Thoracic aorta (tissue), 2 donors: ENCODE measurements around the gene SNX25. TPM values are rescaled to one million over a fixed set of nuclear protein-coding genes. Genes with fewer than 3 reads are reported as not detected.

Experiments
- ATAC-seq: fragments of 150-250 bp; one replicate; pipeline ENCODE4 v1.8.0; 2017; ENCODE audit warnings: low read depth; ENCODE audit not compliant: insufficient number of reproducible peaks, low FRiP score
- DNase-seq: peaks from one replicate; pipeline ENCODE4 v3.0.0-alpha.2; 2020; ENCODE audit warnings: low spot score
- H3K27ac ChIP-seq, 2 donors: fragments of 200-600 bp; sonication (generic); 1 replicate in 1 of 2; 2 replicates in 1 of 2; pipeline ENCODE4 v1.5.1; 2016; ENCODE audit warnings: mild to moderate bottlenecking in 2 of 2, moderate library complexity in 2 of 2
- H3K27me3 ChIP-seq: fragments of 200-600 bp; sonication (generic); replicated peaks from 2 replicates; pipeline ENCODE4 v1.6.0; 2016; ENCODE audit warnings: mild to moderate bottlenecking; ENCODE audit not compliant: insufficient read depth
- H3K36me3 ChIP-seq: fragments of 200-600 bp; sonication (generic); one replicate; pipeline ENCODE4 v1.5.1; 2016
- H3K4me1 ChIP-seq, 2 donors: fragments of 200-600 bp; sonication (generic); 1 replicate in 1 of 2; 2 replicates in 1 of 2; pipeline versions ENCODE4 v1.5.1 to v1.6.0; 2016; ENCODE audit warnings: low read depth in 2 of 2, mild to moderate bottlenecking in 1 of 2; ENCODE audit not compliant: control insufficient read depth in 1 of 2
- H3K4me3 ChIP-seq: fragments of 200-600 bp; sonication (generic); 2 replicates; pipeline ENCODE4 v1.5.1; 2016; ENCODE audit warnings: mild to moderate bottlenecking
- H3K9me3 ChIP-seq: fragments of 200-600 bp; sonication (generic); 2 replicates; pipeline ENCODE4 v1.5.1; 2016
- total RNA-seq, 2 donors: library from RNA; depleted of rRNA; stranded (reverse); fragments of >200 nt; gene quantifications; one replicate each; pipeline versions ENCODE4 v1.1.0 to v1.2.3, GENCODE V29; 2016
- TF ChIP-seq, protein P1 (sequence below): fragments of 200-600 bp; sonication (generic); IDR thresholded peaks from one replicate; pipeline ENCODE4 v1.5.1; 2019; ENCODE audit warnings: antibody characterized with exemption

SNX25 gene
- total RNA-seq, 2 donors from 2014 or later = 31.3 to 38.0 TPM

DNA sequence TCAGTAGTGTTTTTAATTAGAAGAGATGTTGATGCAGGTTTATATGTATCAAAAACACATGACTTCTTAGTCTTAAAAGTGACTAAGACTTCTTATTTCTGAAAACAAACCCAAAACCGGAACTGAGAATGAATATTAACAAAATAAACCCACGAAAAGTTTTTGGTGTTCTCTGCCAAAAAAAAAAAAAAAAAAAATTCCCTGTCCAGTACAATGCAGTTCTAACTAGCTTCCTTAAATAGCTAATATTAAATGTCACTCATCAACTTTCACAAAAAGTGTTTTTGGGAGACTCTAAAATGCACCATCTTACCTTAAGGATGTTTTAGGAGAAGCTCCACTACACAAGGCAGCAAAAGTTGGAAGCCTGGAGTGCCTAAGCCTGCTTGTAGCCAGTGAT, 189.2 kb downstream of the SNX25 start:
- TF ChIP-seq, protein P1, sequence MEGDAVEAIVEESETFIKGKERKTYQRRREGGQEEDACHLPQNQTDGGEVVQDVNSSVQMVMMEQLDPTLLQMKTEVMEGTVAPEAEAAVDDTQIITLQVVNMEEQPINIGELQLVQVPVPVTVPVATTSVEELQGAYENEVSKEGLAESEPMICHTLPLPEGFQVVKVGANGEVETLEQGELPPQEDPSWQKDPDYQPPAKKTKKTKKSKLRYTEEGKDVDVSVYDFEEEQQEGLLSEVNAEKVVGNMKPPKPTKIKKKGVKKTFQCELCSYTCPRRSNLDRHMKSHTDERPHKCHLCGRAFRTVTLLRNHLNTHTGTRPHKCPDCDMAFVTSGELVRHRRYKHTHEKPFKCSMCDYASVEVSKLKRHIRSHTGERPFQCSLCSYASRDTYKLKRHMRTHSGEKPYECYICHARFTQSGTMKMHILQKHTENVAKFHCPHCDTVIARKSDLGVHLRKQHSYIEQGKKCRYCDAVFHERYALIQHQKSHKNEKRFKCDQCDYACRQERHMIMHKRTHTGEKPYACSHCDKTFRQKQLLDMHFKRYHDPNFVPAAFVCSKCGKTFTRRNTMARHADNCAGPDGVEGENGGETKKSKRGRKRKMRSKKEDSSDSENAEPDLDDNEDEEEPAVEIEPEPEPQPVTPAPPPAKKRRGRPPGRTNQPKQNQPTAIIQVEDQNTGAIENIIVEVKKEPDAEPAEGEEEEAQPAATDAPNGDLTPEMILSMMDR = no peak
- DNase-seq = no peak
- ATAC-seq = no peak
- Histone ChIP-seq H3K27ac (peak overlapping the region; percentile 90 to 98), H3K9me3 (no peaks in the 10 kb centered on the region), H3K36me3 (no peaks in the 10 kb centered on the region), H3K4me3 (peak overlapping the region; percentile 95), H3K27me3 (no peaks in the 10 kb centered on the region), H3K4me1 (peaks cover 18 to 57% of the 10 kb centered on the region in 2 donors)

DNA sequence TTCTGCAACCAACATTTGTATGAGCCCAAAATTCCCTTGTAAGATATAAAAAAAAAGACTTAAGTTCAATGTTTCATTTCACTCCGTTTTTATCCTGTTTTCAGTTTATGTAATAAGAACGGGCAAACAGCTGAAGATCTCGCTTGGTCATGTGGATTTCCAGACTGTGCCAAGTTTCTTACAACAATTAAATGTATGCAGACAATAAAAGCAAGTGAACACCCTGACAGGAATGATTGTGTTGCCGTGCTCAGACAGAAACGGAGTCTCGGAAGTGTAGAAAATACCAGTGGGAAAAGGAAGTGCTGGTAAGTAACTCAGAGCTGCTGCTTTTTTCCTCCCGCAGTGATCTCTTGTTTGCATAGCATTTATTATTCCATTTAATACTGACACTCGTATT, 190.1 kb downstream of the SNX25 start:
- no peak for DNase-seq
- Histone ChIP-seq H3K27me3 (no peaks in the 10 kb centered on the region), H3K4me3 (peak overlapping the region; percentile 95), H3K36me3 (no peaks in the 10 kb centered on the region), H3K9me3 (no peaks in the 10 kb centered on the region), H3K27ac (peak overlapping the region; percentile 90 to 98), H3K4me1 (peaks cover 18 to 57% of the 10 kb centered on the region in 2 donors)
- no peak for ATAC-seq
- TF ChIP-seq, protein P1 = no peak

DNA sequence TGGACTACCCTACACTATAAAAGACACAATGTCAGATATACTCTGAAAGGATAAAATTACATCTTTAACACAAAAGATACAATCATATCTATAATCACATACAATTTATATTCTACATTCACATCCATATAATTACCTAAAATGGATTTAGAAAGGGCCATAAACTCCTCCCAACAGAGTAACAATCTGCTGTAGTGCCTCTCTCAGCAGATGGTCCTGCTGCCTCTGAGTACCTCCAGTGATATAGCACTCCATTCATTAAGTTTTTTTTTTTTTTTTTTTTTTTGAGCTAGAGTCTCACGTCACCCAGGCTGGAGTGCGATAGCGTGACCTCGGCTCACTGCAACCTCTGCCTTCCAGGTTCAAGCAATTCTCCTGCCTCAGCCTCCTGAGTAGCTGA, 194.6 kb downstream of the SNX25 start:
- H3K9me3 ChIP-seq = no peaks in the 10 kb centered on the region
- H3K27me3 ChIP-seq = no peaks in the 10 kb centered on the region
- DNase-seq (no peak), ATAC-seq (no peak)
- H3K4me1 ChIP-seq = peaks cover 13 to 36% of the 10 kb centered on the region in 2 donors
- TF ChIP-seq, protein P1 = no peak
- H3K27ac ChIP-seq = peak overlapping the region; percentile 7 to 79
- H3K4me3 ChIP-seq = no peak overlapping the region
- H3K36me3 ChIP-seq = no peaks in the 10 kb centered on the region

DNA sequence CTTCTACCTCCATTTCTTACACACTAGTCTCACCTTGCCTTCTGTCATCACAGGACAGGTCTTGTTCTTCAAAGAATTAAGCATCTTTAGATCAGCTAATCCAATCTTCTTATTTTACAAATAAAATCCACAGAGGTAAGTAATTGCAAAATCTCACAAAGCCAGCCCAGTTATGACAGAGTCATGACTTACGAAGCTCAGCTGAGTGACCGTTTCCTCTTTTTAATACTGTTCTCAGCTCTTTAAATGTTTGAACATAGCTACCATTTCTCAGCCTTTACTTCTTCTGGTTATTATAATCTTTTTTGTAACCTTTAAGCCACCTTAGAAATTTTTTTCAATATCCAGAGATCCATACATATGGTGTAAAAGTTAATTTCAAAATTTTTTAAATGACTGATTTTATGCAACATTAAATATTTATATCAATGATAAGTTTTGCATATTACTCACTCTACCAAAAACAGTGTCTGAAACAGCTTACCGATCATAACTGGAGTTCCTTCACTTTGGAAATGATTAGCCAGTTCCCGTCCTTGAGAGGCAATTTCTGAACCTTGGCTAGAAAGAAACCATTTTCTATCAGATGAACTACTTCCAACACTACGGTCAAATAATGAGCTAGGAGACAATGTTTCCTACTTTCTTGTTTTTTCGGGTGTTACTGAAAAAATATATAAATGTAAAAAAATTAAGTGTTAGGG, 196.1 kb downstream of the SNX25 start:
- ATAC-seq = no peak

DNA sequence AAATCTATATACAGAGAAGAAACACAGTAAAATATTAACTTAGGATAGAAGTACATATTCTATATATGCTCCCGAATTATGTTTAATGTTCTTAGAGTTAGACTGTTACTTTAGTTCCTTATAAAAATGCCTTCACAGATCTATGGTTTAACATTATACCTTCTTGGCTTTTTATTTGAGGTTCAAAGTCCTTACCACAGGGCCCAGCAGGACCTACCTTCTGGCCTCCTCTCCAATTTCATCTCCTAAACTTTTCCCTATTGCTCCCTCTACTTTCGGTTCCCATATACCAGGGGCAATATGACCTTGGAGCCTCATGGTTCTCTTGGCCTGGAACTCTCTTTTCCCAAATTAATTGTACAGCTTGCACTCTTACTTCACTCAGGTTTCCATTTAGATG, 199.0 kb downstream of the SNX25 start:
- H3K27me3 ChIP-seq = no peaks in the 10 kb centered on the region
- ATAC-seq (no peak), DNase-seq (no peak)
- peaks cover 8 to 14% of the 10 kb centered on the region in 2 donors for H3K4me1 ChIP-seq
- TF ChIP-seq, protein P1 = no peak
- H3K27ac ChIP-seq = no peak overlapping the region
- no peaks in the 10 kb centered on the region for H3K9me3 ChIP-seq
- H3K4me3 ChIP-seq = no peak overlapping the region
- no peaks in the 10 kb centered on the region for H3K36me3 ChIP-seq

More for the DNA sequence above, 196.1 kb downstream of the SNX25 start:
- Histone ChIP-seq H3K27ac (peak overlapping the region; percentile 2 to 79), H3K36me3 (no peaks in the 10 kb centered on the region), H3K4me3 (no peak overlapping the region), H3K4me1 (peaks cover 13 to 30% of the 10 kb centered on the region in 2 donors), H3K27me3 (no peaks in the 10 kb centered on the region), H3K9me3 (no peaks in the 10 kb centered on the region)
- TF ChIP-seq, protein P1 = no peak
- no peak for DNase-seq
